IPS-NIHi11 (cell line): ENCODE data around the gene NEURL2.
"Not testable (repeated sequence)": the region's sequence is repeated elsewhere in the genome, so short reads cannot be mapped to it uniquely, and the experiment has no call there.

ENCODE experiments used
- DNase-seq: peaks from one replicate; pipeline ENCODE4 v3.0.0; 2012; ENCODE audit warnings: mixed read lengths, low spot score

Gene NEURL2

DNA sequence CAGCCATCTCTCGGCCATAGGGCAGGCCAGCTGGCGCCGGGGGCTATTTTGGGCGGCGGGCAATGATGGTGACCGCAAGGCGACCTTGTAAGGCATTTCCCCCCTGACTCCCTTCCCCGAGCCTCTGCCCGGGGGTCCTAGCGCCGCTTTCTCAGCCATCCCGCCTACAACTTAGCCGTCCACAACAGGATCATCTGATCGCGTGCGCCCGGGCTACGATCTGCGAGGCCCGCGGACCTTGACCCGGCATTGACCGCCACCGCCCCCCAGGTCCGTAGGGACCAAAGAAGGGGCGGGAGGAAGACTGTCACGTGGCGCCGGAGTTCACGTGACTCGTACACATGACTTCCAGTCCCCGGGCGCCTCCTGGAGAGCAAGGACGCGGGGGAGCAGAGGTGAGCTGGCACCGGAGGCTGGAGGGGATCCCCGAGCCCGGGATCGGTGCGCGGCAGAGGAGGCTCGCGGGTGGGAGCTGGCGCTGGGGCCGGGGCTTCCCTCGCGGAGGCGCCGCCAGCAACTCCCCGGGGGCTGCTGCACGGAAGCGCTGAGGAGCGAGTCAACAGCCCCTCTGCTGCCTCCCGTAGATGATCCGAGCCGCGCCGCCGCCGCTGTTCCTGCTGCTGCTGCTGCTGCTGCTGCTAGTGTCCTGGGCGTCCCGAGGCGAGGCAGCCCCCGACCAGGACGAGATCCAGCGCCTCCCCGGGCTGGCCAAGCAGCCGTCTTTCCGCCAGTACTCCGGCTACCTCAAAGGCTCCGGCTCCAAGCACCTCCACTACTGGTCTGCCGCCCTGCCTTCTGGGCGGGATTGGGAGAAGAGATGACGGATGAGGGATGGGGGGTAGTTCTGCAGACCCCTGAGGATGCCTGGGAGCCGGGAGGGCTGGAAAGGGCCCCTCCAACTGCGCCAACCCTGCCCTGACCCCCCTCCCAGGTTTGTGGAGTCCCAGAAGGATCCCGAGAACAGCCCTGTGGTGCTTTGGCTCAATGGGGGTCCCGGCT, at the start of gene NEURL2, which contains the start of gene CTSA:
Gene NEURL2 (minus strand): TSS at position 224 of the 999 bp plus-strand sequence. CDS start 217 bp downstream, at position 7.
Gene CTSA (plus strand): TSS at position 351 of the 999 bp plus-strand sequence. CDS start 234 bp downstream, at position 585.
- DNase-seq: peak; percentile 99

- DNase-seq: no peak
Observed at GRCh38 chr20:45940469-45940868, 49.5 kb upstream of the NEURL2 start.

DNA sequence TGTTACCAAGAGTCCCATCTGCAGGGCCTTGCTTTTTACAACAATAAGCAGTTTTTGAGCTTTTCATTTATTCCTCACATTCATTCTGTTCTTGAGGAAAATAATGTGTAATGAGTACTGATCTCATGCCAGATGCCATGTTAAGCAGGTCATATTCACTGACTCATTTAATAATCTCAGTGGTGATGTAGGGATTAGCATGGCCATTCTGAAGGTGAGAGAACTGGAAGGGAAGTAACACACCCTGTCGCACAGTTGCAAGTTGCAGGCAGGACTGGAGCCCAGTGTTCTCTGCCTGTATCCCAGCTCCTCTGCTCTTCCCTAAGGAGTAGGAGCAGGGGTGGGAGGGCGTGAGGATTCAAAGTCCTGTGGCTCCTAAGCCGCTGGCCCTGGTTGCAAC, 49.0 kb upstream of the NEURL2 start:
- DNase-seq: no peak

- peak; percentile 53 for DNase-seq
Observed at GRCh38 chr20:45938727-45939438, 47.9 kb upstream of the NEURL2 start.

- DNase-seq: no peak
Observed at GRCh38 chr20:45937765-45938164, 46.8 kb upstream of the NEURL2 start.

DNA sequence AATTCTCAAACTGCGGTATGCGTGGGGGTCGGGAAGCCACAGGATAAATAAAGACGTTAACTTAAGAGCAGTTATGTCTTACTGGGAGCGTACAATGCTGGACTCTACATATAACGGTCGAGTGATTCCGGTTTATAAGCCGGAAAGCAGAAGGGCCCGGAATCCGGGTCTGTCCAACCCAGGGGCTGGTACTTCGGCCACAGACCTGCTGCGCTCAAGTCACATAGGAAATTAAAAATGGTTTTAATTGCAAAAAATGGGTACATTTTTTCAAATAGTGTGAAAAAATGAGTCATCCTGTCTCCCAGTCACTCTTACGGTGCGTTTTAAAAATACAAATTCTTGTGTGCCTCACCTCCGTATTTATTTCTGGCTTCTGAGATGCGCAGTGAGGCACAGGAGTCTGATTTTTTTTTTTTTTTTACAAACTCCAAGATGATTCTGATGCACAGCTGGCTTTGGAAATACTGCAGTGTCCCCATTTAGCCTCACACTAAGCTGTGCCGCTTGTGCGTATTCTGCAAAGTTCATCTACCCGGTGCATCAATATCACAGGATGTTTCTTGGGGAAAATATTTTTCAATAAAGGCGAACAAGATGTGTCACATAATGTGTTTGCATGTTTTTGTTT, 44.5 kb upstream of the NEURL2 start:
- no peak for DNase-seq

- peak; percentile 97 for DNase-seq
Observed at GRCh38 chr20:45934586-45935415, 43.8 kb upstream of the NEURL2 start, which contains the start of gene PCIF1. Gene PCIF1 (plus strand): TSS chr20:45934683. CDS start chr20:45939000, 4,317 bp downstream.

DNA sequence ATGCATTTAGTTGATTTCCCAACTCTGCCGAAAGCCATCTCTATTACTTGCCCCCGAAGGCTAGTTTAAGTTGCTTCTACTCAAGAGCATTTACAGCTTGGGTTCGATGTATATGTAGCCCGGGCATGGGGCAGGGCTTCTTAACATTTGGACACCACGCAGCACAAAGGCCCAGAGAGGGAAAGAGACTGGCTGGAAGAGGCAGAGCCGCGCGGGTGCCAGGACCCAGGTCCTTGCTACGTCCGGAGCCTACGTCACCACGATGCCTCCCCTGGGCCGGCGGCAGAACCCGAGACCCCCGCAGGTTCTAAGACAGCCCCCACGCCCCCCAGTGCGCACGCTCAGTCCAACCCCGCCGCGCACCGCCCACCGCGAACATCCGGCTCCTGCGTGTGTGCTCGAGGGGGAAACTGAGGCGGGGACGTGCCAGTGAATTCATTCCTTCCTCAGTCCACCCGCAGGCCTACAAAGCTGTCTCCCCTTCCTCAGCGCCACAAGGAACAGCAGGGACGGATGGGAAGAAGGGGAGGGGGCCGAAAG, 43.1 kb upstream of the NEURL2 start:
- peak; percentile 60 for DNase-seq

DNA sequence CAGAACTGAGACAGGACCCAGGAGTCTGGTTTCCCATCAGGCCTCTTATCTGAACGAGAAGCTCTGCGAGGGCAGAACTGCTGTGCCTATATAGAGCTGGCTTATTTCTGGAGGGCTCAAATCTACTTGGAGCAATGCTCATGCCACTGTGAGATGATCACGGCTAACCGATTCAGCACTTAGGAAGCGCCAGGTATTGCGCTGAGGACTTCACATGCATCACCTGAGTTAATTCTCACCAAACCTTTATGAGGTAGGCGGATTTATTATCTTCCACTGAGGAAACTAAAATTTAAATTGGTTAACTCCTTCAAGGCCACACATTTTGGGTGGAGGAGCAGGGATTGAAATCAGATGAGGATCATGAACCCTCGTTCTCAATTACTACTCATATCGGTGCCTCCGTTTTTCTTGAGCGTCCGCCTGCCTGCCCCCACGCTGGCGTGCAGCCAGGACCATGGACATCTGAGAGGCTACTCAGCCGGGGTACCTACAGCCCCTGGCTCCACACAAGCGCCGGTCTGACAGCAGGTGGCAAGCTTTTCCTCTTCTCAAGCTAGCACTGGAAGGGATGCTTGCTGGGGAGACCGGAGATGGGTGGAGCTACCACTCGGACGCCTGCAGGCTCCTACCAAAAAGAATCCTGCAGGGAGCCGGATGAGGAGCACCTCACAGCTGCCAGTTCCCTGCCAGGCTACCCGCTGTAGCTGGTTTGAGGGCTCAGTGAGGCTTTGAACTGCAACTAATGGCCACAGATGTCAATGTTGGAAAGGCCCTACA, 42.4 kb upstream of the NEURL2 start:
- peak; percentile 86 for DNase-seq

DNA sequence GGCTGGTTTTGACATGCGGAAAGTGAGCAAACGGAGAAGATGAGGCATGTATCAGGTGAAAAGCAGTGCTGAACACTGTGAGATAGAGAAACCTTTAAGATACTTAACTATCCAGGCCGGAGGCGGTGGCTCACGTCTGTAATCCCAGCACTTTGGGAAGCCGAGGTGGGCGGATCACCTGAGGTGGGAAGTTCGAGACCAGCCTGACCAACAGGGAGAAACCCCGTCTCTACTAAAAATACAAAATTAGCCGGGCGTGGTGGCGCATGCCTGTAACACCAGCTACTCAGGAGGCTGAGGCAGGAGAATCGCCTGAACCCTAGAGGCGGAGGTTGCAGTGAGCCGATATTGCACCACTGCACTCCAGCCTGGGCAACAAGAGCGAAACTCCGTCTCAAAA, 40.7 kb upstream of the NEURL2 start:
- not testable (repeated sequence) for DNase-seq

DNA sequence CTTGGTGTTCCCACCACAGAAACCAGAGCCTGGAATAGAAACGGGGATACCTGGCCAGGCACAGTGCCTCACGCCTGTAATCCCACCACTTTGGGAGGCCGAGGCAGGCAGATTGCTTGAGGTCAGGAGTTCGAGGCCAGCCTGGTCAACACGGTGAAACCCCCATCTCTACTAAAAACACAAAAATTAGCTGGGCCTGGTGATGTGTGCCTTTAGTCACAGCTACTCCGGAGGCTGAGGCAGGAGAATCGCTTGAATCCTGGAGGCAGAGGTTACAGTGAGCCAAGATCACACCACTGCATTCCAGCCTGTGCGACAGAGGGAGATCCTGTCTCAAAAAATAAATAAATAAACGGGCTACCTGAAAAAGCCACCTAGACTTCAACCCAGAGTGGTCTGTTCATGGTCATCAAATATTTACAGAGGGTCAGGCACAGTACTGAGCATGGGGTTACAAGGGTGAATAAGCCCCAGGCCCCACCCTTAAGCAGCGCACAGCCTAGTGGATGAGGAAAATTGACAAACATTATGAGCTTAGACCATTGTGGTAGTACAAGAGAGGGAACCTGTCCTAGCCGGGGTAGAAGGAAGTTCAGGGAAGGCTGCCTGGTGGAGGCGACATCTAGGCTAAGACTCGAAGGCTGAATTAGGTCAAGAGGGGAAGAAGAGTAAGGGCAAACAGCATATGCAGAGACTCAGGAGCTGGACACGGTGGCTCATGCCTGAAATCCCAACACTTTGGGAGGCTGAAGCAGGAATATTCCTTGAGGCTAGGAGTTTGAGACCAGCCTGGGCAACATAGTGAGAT, 36.3 kb upstream of the NEURL2 start:
- no peak for DNase-seq

GRCh38 chr20:45926731-45927070, 35.7 kb upstream of the NEURL2 start:
- DNase-seq: no peak

- DNase-seq: no peak
Observed at GRCh38 chr20:45925821-45926506, 35.0 kb upstream of the NEURL2 start.

DNA sequence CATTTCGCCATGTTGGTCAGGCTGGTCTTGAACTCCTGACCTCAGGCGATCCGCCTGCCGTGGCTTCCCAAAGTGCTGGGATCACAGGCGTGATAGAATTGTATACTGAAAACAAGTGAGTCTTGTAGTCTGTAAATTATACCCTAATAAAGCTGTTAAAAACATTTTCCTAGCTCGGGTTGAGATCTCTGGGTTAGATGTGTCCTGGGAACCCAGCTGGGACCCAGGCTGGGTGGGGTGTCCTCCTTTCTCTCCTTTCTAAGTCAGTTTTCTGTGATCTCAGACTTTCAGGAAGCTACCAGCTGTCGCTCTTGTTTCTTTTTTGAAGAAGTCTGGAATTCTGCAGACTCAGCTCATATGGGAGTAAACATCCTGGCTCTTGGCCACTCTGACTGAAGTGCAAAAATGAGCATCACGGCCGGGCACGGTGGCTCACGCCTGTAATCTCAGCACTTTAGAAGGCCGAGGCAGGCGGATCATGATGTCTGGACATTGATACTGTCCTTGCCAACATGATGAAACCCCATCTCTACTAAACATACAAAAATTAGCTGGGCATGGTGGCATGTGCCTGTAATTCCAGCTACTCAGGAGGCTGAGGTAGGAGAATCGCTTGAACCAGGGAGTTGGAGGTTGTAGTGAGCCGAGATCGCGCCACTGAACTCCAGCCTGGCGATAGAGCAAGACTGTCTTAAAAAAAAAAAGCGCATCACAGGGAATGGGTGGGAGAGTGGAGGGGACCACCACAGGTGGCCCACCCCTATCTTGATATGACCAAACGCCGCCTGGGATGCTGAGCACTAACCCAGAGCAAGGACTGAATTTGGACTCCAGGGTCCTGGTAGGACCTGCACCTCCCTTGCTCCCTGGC, 33.6 kb upstream of the NEURL2 start:
- DNase-seq: no peak

- no peak for DNase-seq
Observed at GRCh38 chr20:45921337-45922189, 30.6 kb upstream of the NEURL2 start.

DNA sequence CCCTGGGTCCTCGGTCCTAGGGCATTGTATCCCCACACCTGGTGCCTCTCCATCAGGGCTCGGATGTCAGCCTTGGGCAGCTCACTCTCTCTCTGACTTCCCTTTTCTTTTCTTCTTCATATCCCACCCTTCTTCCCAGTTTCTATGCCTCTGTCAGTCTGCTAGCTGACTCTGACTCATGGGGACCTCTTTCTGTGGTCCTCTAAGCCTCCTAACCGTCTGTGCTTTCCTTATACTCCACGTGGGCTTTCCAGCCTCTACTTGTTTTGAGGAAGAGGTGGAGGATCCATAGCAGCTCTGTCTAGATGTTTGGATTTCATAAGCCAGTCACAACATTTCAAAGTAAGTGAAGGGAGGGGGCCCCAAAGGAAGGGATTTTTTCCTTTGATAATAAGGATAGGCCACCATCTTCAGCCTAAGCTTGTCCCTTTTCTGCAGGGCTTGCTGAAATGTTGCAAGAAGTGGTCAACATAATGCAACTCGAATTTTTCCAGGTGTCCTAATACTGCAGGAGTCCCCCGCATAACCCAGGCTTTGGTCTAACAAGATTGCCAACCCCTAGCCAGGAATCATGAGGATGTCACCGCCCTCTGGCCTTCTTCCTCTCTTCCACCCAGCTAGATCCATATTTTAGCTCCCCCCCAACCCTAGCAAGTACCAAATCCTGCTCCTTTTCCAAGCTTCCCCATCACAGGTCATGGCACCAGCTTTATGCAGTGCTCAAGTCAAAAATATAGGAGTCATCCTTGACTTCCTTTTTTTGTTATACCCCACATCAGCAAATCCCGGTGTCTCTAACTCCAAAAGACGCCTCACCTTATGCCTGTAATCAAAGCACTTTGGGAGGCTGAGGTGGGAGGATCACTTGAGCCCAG, 29.7 kb upstream of the NEURL2 start:
- no peak for DNase-seq
